IMR-90 (cell line): Measurements from ENCODE around the gene TMEM231. TPM values are rescaled to one million over a fixed set of nuclear protein-coding genes. Genes with fewer than 3 reads are reported as not detected.

ENCODE experiments used
- ATAC-seq: fragments of 200-7000 bp; cut with Tn5 transposase; 2 replicates; pipeline ENCODE4 v1.9.1; 2020; ENCODE audit warnings: low read depth, mild to moderate bottlenecking, moderate library complexity
- BruUV-seq: library from RNA; stranded (reverse); fragments of 400-500 nt; replicated peaks from 2 replicates; lab custom pipeline; 2021; lab: Mats Ljungman, UMichigan
- CTCF ChIA-PET: fragments of 300-600 bp; formaldehyde crosslinking; extraction: SDS; loops from one replicate; lab custom pipeline; 2021; ENCODE audit warnings: antibody characterized with exemption; lab: Yijun Ruan, JAX
- POLR2A ChIA-PET: fragments of 300-600 bp; sonication (Branson Sonifier 250); formaldehyde crosslinking; loops from one replicate; lab custom pipeline; 2022; ENCODE audit warnings: antibody characterized with exemption; ENCODE audit not compliant: unreplicated experiment; lab: Charles Lee
- DNase-seq: peaks from one replicate; pipeline ENCODE4 v3.0.0; 2013
- H2AFZ ChIP-seq: replicated peaks from 2 replicates; pipeline ENCODE3; 2013; ENCODE audit warnings: low read length, mild to moderate bottlenecking; ENCODE audit not compliant: poor library complexity
- H2AK5ac ChIP-seq: 2 replicates; pipeline ENCODE4 v1.6.1; 2013; ENCODE audit warnings: low read depth, low read length, inconsistent platforms
- H2AK9ac ChIP-seq: replicated peaks from 2 replicates; pipeline ENCODE3; 2013; ENCODE audit warnings: mild to moderate bottlenecking, low read depth, low read length, moderate library complexity; ENCODE audit not compliant: poor library complexity
- H2BK120ac ChIP-seq: 2 replicates; pipeline ENCODE4 v1.6.1; 2013; ENCODE audit warnings: low read depth, low read length, inconsistent platforms
- H2BK15ac ChIP-seq: 3 replicates; pipeline ENCODE4 v1.6.1; 2013; ENCODE audit warnings: low read depth, low read length, inconsistent platforms
- H2BK20ac ChIP-seq: 2 replicates; pipeline ENCODE4 v1.6.1; 2013; ENCODE audit warnings: low read depth, mild to moderate bottlenecking, inconsistent platforms, low read length, moderate library complexity
- H2BK5ac ChIP-seq: 2 replicates; pipeline ENCODE4 v1.6.1; 2013; ENCODE audit warnings: mild to moderate bottlenecking, low read depth, low read length, inconsistent platforms; ENCODE audit not compliant: poor library complexity, severe bottlenecking
- H3K14ac ChIP-seq: replicated peaks from 2 replicates; pipeline ENCODE4 v1.6.1; 2013; ENCODE audit warnings: low read depth, low read length, inconsistent platforms
- H3K18ac ChIP-seq: 2 replicates; pipeline ENCODE4 v1.6.1; 2013; ENCODE audit warnings: low read depth, low read length, control low read depth
- H3K23ac ChIP-seq: 2 replicates; pipeline ENCODE4 v1.6.1; 2013; ENCODE audit warnings: low read depth, low read length, inconsistent platforms
- H3K27ac ChIP-seq: 2 replicates; pipeline ENCODE4 v1.5.1; 2013; ENCODE audit warnings: mild to moderate bottlenecking, control low read depth, low read length; ENCODE audit not compliant: insufficient read depth
- H3K27me3 ChIP-seq: 2 replicates; pipeline ENCODE4 v1.6.1; 2013; ENCODE audit warnings: low read length; ENCODE audit not compliant: control insufficient read depth, insufficient read depth
- H3K36me3 ChIP-seq: 2 replicates; pipeline ENCODE4 v1.6.1; 2013; ENCODE audit warnings: low read length, mixed read lengths; ENCODE audit not compliant: control insufficient read depth, insufficient read depth
- H3K4ac ChIP-seq: 2 replicates; pipeline ENCODE4 v1.6.1; 2013; ENCODE audit warnings: low read depth, low read length, inconsistent platforms
- H3K4me1 ChIP-seq: 2 replicates; pipeline ENCODE4 v1.6.1; 2013; ENCODE audit warnings: low read length, mixed read lengths; ENCODE audit not compliant: control insufficient read depth, insufficient read depth
- H3K4me2 ChIP-seq: 2 replicates; pipeline ENCODE4 v1.6.1; 2013; ENCODE audit warnings: low read depth, mild to moderate bottlenecking, control low read depth, low read length, moderate library complexity
- H3K4me3 ChIP-seq: 2 replicates; pipeline ENCODE4 v1.5.1; 2013; ENCODE audit warnings: low read depth, mild to moderate bottlenecking, control low read depth, low read length, moderate library complexity; ENCODE audit not compliant: insufficient read depth
- H3K56ac ChIP-seq: 2 replicates; pipeline ENCODE4 v1.6.1; 2013; ENCODE audit warnings: low read length, inconsistent platforms; ENCODE audit not compliant: insufficient read depth; ENCODE audit errors: extremely low read depth
- H3K79me1 ChIP-seq, 2 experiments: 2 replicates each; pipeline ENCODE4 v1.6.1; 2013; ENCODE audit warnings: low read length in 2 of 2, inconsistent platforms in 1 of 2, low read depth in 1 of 2
- H3K9ac ChIP-seq: 2 replicates; pipeline ENCODE4 v1.6.1; 2013; ENCODE audit warnings: low read depth, low read length, control low read depth
- H3K9me1 ChIP-seq: 2 replicates; pipeline ENCODE4 v1.6.1; 2013; ENCODE audit warnings: low read length, inconsistent platforms; ENCODE audit not compliant: insufficient read depth
- H3K9me3 ChIP-seq: 2 replicates; pipeline ENCODE4 v1.6.1; 2013; ENCODE audit warnings: low read length; ENCODE audit not compliant: control insufficient read depth, insufficient read depth
- H4K20me1 ChIP-seq: 2 replicates; pipeline ENCODE4 v1.6.1; 2013; ENCODE audit warnings: low read length, inconsistent platforms; ENCODE audit not compliant: insufficient read depth
- H4K5ac ChIP-seq: 2 replicates; pipeline ENCODE4 v1.6.1; 2013; ENCODE audit warnings: mild to moderate bottlenecking, low read depth, low read length, control low read depth
- H4K8ac ChIP-seq, 2 experiments: 2 replicates each; pipeline ENCODE4 v1.6.1; 2013; ENCODE audit warnings: low read depth in 2 of 2, low read length in 2 of 2, control low read depth in 1 of 2, inconsistent platforms in 1 of 2
- H4K91ac ChIP-seq: 2 replicates; pipeline ENCODE4 v1.6.1; 2013; ENCODE audit warnings: low read depth, low read length, inconsistent platforms; ENCODE audit not compliant: insufficient read depth
- BHLHE40 ChIP-seq: fragments of 150-350 bp; IDR thresholded peaks from 2 replicates; pipeline ENCODE4 v1.6.1; 2016; ENCODE audit warnings: mild to moderate bottlenecking, low read depth, low read length
- CEBPB ChIP-seq: IDR thresholded peaks from 2 replicates; pipeline ENCODE4 v1.6.1; 2012; ENCODE audit warnings: low read depth, low read length, improper control_type of control experiment
- CHD1 ChIP-seq: IDR thresholded peaks from 2 replicates; pipeline ENCODE4 v1.6.1; 2012; ENCODE audit warnings: low read depth, low read length, improper control_type of control experiment
- MAFK ChIP-seq: IDR thresholded peaks from 2 replicates; pipeline ENCODE4 v1.6.1; 2012; ENCODE audit warnings: low read depth, low read length, improper control_type of control experiment
- MAZ ChIP-seq: IDR thresholded peaks from 2 replicates; pipeline ENCODE4 v1.6.1; 2012; ENCODE audit warnings: low read depth, mild to moderate bottlenecking, low read length, improper control_type of control experiment, moderate library complexity, borderline replicate concordance
- NFE2L2 ChIP-seq: fragments of 150-350 bp; IDR thresholded peaks from 2 replicates; pipeline ENCODE4 v1.6.1; 2016; ENCODE audit warnings: low read depth, mild to moderate bottlenecking, low read length
- POLR2A ChIP-seq: IDR thresholded peaks from 2 replicates; pipeline ENCODE4 v1.6.1; 2012; ENCODE audit warnings: mild to moderate bottlenecking, low read depth, low read length
- RAD21 ChIP-seq: IDR thresholded peaks from 2 replicates; pipeline ENCODE4 v1.6.1; 2012; ENCODE audit warnings: low read length, improper control_type of control experiment
- RFX5 ChIP-seq: IDR thresholded peaks from 2 replicates; pipeline ENCODE4 v1.8.0; 2012; ENCODE audit warnings: low read depth, mild to moderate bottlenecking, low read length, moderate library complexity
- SMC3 ChIP-seq: fragments of 150-350 bp; IDR thresholded peaks from 2 replicates; pipeline ENCODE4 v1.6.1; 2016; ENCODE audit warnings: low read depth, mild to moderate bottlenecking, antibody characterized with exemption, low read length, moderate library complexity
- WGBS, 2 experiments: methylation state at CpG; one replicate each; pipeline versions ENCODE4 v1.1.5 to v1.1.7; 2013; ENCODE audit warnings: missing lambda C conversion rate in 2 of 2; ENCODE audit not compliant: insufficient read length in 1 of 2; ENCODE audit errors: extremely low coverage in 2 of 2; 5-methylcytosine and 5-hydroxymethylcytosine counted together
- dilution Hi-C: fragments of 300-500 bp; cut with HindIII; formaldehyde crosslinking; loops from one replicate; pipeline ENCODE4 v1.14.3; 2018; ENCODE audit warnings: low sequenced_read_pairs; ENCODE audit not compliant: unreplicated experiment
- in situ Hi-C: fragments of 300-500 bp; cut with MboI; formaldehyde crosslinking; loops from 3 replicates; pipeline ENCODE4 v1.14.3; 2019; ENCODE audit warnings: low sequenced_read_pairs, inconsistent platforms, mixed read lengths
- intact Hi-C: fragments of 100-400 bp; cut with micrococcal nuclease; formaldehyde crosslinking; loops from 2 replicates; pipeline ENCODE4 v1.10.0; 2022
- polyA plus RNA-seq, 3 experiments: library from polyadenylated mRNA; depleted of rRNA; stranded (reverse); fragments of >200 nt; gene quantifications; 2 replicates each; pipeline ENCODE4 v1.2.3, GENCODE V29; 2012; ENCODE audit warnings: low replicate concordance in 1 of 3
- total RNA-seq: library from RNA; depleted of rRNA; stranded (reverse); fragments of >200 nt; gene quantifications from 2 replicates; pipeline ENCODE4 v1.2.3, GENCODE V29; 2012
- TF ChIP-seq, protein P1 (sequence below): fragments of 150-350 bp; IDR thresholded peaks from 2 replicates; pipeline ENCODE4 v1.6.1; 2017; ENCODE audit warnings: mild to moderate bottlenecking, antibody characterized with exemption, low read length, low read depth
- TF ChIP-seq, protein P2 (sequence below): fragments of 150-350 bp; IDR thresholded peaks from 2 replicates; pipeline ENCODE4 v1.6.1; 2016; ENCODE audit warnings: low read depth, mild to moderate bottlenecking, low read length, moderate library complexity, borderline replicate concordance
- TF ChIP-seq, protein P3 (sequence below): conservative IDR thresholded peaks from 2 replicates; pipeline ENCODE4 v1.5.1; 2012; ENCODE audit warnings: mild to moderate bottlenecking, low read depth, low read length, improper control_type of control experiment

TMEM231 gene
- total and polyA plus RNA-seq, 2 of the 4 experiments (the other 2 are of a cell fraction) = 10.6 to 15.4 TPM

DNA sequence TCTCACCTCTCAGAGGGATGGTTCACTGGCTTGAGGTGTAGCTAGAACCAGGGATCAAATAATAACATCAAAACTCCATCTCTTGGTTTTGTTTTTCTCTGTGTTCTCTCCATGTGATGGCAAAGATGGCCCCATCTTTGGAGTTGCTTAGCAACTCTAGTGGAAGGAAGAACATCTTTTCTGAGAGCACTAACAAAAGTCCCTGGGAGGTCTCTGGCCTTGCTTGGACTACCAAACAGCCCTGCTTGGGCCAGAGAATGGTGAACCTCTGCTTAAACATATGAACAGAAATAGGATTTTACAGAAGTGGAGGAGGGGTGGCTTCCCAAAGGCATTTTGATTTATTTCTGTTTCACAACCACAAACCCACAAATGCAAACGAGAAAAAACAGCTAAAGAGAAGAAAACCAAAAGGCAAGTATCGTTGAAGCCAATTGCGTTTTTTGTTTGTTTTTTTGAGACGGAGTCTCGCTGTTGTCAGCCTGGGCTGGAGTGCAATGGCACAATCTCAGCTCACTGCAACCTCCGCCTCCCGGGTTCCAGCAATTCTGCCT, 23.3 kb upstream of the TMEM231 start:
- in situ Hi-C loops (loop anchor here (25.0 kb wide), 1 partner anchor 367 kb away; the partner anchor contains the start of genes CTRB1 and CTRB2), dilution Hi-C loops (no loop called here), intact Hi-C loops (no loop called here)
- no peak for TF ChIP-seq MAZ
- no peak for TF ChIP-seq CEBPB
- TF ChIP-seq SMC3 = no peak
- TF ChIP-seq NFE2L2 = no peak
- no peak for TF ChIP-seq POLR2A
- no peak for TF ChIP-seq CHD1
- no peak for TF ChIP-seq RAD21
- TF ChIP-seq, protein P1, sequence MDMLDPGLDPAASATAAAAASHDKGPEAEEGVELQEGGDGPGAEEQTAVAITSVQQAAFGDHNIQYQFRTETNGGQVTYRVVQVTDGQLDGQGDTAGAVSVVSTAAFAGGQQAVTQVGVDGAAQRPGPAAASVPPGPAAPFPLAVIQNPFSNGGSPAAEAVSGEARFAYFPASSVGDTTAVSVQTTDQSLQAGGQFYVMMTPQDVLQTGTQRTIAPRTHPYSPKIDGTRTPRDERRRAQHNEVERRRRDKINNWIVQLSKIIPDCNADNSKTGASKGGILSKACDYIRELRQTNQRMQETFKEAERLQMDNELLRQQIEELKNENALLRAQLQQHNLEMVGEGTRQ = no peak
- no peak for TF ChIP-seq RFX5
- no peak for TF ChIP-seq BHLHE40
- TF ChIP-seq, protein P2, sequence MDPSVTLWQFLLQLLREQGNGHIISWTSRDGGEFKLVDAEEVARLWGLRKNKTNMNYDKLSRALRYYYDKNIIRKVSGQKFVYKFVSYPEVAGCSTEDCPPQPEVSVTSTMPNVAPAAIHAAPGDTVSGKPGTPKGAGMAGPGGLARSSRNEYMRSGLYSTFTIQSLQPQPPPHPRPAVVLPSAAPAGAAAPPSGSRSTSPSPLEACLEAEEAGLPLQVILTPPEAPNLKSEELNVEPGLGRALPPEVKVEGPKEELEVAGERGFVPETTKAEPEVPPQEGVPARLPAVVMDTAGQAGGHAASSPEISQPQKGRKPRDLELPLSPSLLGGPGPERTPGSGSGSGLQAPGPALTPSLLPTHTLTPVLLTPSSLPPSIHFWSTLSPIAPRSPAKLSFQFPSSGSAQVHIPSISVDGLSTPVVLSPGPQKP = no peak
- TF ChIP-seq, protein P3, sequence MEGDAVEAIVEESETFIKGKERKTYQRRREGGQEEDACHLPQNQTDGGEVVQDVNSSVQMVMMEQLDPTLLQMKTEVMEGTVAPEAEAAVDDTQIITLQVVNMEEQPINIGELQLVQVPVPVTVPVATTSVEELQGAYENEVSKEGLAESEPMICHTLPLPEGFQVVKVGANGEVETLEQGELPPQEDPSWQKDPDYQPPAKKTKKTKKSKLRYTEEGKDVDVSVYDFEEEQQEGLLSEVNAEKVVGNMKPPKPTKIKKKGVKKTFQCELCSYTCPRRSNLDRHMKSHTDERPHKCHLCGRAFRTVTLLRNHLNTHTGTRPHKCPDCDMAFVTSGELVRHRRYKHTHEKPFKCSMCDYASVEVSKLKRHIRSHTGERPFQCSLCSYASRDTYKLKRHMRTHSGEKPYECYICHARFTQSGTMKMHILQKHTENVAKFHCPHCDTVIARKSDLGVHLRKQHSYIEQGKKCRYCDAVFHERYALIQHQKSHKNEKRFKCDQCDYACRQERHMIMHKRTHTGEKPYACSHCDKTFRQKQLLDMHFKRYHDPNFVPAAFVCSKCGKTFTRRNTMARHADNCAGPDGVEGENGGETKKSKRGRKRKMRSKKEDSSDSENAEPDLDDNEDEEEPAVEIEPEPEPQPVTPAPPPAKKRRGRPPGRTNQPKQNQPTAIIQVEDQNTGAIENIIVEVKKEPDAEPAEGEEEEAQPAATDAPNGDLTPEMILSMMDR = no peak
- TF ChIP-seq MAFK = no peak
- no peak overlapping the region for H3K14ac ChIP-seq
- H3K9ac ChIP-seq = no peak overlapping the region
- no peak overlapping the region for H3K4me2 ChIP-seq
- H3K18ac ChIP-seq = no peak overlapping the region
- no peak overlapping the region for H4K91ac ChIP-seq
- no peak overlapping the region for H2AK9ac ChIP-seq
- no peaks in the 10 kb centered on the region for H3K27me3 ChIP-seq
- H3K4ac ChIP-seq = no peak overlapping the region
- no peaks in the 10 kb centered on the region for H4K20me1 ChIP-seq
- CTCF ChIA-PET = no interaction called here
- no peak overlapping the region for H2BK120ac ChIP-seq
- H3K23ac ChIP-seq = no peak overlapping the region
- H3K9me3 ChIP-seq = no peaks in the 10 kb centered on the region
- no peak overlapping the region for H4K5ac ChIP-seq
- no TSS peak for BruUV-seq
- H4K8ac ChIP-seq = no peak overlapping the region
- no peaks in the 10 kb centered on the region for H3K4me1 ChIP-seq
- no peak overlapping the region for H2BK5ac ChIP-seq
- no peak overlapping the region for H2BK20ac ChIP-seq
- H3K4me3 ChIP-seq = no peak overlapping the region
- DNase-seq (no peak), ATAC-seq (no peak)
- H2AFZ ChIP-seq = no peak overlapping the region
- no peak overlapping the region for H2AK5ac ChIP-seq
- H3K79me1 ChIP-seq = peaks cover 0 to 15% of the 10 kb centered on the region in 2 experiments; a peak in 3 of 4 replicates
- POLR2A ChIA-PET = interaction anchor here (0.6 kb wide), 1 partner anchor 18 kb away, joined by 5 read pairs; no protein-coding TSS in a partner anchor
- 90% methylated on average over 7 of the region's 7 CpGs; no CpG with 5 or more reads in 1 of the 2 experiments for WGBS, 2 experiments
- no peak overlapping the region for H2BK15ac ChIP-seq
- no peak overlapping the region for H3K27ac ChIP-seq
- peaks cover 35% of the 10 kb centered on the region for H3K36me3 ChIP-seq
- no peak overlapping the region for H3K56ac ChIP-seq
- peaks cover 3% of the 10 kb centered on the region; the same call in 1 of the 2 replicates for H3K9me1 ChIP-seq
